Choroid plexus epithelial cell (primary cell): ENCODE data around the gene EPB41L5.
"Not testable (repeated sequence)": the region's sequence is repeated elsewhere in the genome, so short reads cannot be mapped to it uniquely, and the experiment has no call there.

ENCODE experiments used
- DNase-seq: peaks from one replicate; pipeline ENCODE4 v3.0.0-alpha.2; 2010; ENCODE audit warnings: low read depth
- H3K4me3 ChIP-seq: 2 replicates; pipeline ENCODE4 v1.5.1; 2011; ENCODE audit warnings: low read depth, mild to moderate bottlenecking, control low read depth, low read length, moderate library complexity
- TF ChIP-seq, protein P1 (sequence below): conservative IDR thresholded peaks from 2 replicates; pipeline ENCODE4 v1.5.1; 2011; ENCODE audit warnings: low read depth, mild to moderate bottlenecking, control low read depth, inconsistent platforms, low read length, moderate library complexity

EPB41L5 gene

GRCh38 chr2:120182019-120182560, 169.2 kb downstream of the EPB41L5 start:
- no peak for DNase-seq
- H3K4me3 ChIP-seq, result no peak overlapping the region
- TF ChIP-seq, protein P1, sequence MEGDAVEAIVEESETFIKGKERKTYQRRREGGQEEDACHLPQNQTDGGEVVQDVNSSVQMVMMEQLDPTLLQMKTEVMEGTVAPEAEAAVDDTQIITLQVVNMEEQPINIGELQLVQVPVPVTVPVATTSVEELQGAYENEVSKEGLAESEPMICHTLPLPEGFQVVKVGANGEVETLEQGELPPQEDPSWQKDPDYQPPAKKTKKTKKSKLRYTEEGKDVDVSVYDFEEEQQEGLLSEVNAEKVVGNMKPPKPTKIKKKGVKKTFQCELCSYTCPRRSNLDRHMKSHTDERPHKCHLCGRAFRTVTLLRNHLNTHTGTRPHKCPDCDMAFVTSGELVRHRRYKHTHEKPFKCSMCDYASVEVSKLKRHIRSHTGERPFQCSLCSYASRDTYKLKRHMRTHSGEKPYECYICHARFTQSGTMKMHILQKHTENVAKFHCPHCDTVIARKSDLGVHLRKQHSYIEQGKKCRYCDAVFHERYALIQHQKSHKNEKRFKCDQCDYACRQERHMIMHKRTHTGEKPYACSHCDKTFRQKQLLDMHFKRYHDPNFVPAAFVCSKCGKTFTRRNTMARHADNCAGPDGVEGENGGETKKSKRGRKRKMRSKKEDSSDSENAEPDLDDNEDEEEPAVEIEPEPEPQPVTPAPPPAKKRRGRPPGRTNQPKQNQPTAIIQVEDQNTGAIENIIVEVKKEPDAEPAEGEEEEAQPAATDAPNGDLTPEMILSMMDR, result peak; percentile 32

DNA sequence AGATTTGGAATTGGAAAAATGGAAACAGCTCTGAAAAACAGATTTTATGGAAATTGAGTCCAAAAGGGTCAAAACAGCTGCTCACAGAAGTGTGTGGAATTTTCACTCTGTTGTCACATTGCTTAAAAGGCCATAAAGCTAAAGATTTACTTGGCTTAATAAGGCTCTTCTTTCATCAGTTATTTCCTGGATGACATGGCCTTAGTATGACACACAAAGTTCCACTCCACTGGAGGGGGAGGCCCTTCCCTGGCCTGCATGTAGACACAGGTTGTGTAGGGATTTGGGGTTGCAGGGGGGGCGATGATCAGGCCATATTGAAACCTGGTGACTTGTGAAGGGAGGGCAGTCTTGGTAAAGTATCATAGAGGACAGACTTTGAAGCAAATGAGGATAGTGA, 176.3 kb downstream of the EPB41L5 start:
- no peak for DNase-seq
- no peak overlapping the region for H3K4me3 ChIP-seq
- TF ChIP-seq, protein P1, result no peak

GRCh38 chr2:120192280-120192679, 179.4 kb downstream of the EPB41L5 start:
- TF ChIP-seq, protein P1, result no peak
- no peak for DNase-seq
- no peak overlapping the region for H3K4me3 ChIP-seq

DNA sequence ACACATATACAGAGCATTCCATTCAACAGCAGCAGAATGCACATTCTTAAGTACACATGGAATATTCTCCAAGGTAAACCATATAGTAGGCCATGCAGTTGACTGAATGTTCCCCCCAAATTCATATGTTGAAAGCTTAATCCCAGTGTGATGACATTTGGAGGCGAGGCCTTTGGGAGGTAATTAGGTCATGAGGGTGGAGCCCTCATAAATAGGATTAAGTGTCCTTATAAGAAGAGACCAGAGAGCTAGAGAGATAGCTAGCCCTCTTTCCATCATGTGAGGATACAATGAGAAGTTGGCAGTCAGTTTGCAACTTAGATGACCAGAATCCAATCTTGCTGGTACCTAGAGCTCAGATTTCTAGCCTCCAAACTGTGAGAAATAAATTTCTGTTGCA, 182.7 kb downstream of the EPB41L5 start:
- no peak for DNase-seq
- no peak overlapping the region for H3K4me3 ChIP-seq
- TF ChIP-seq, protein P1, result no peak

GRCh38 chr2:120199817-120200459, 187.1 kb downstream of the EPB41L5 start:
- not testable (repeated sequence) for H3K4me3 ChIP-seq, DNase-seq

DNA sequence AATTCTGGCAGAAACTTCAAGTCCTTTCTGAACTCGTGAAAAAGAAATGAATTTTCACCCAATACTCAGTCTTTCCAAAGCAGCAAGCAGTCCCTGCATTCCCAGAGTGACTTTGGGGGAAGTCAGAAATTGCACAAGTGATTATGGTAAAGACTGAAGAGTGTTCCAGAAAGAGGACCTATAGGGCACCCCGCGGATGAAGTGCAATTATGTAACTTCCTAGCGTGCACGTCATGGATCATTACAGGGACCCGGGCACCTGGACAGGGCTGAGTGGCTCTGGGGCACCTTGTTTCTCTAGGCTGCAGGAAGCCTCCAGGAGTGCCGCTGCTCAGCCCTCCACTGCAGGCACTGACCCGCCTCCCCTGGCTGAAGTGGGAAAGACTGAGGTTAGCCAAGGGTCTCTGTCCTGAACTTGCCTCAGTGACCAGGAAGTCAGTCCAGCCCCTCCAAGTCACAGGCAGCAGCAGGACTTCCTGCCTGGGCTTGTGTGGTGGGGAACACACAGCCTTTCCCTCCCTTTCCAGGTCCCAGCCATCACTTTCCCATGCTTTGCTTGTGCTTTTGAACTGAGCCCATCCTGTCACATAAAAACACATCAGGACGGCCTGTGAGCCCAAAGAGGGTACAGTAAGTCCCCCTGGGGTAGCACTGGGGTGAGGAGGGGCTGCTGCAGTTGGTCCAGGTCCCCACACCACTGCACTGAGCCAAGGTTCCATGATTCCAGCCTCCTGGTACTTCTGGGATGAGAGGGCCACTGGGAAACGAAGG, 190.6 kb downstream of the EPB41L5 start:
- DNase-seq, result peak; percentile 51
- H3K4me3 ChIP-seq, result no peak overlapping the region
- TF ChIP-seq, protein P1, result no peak

DNA sequence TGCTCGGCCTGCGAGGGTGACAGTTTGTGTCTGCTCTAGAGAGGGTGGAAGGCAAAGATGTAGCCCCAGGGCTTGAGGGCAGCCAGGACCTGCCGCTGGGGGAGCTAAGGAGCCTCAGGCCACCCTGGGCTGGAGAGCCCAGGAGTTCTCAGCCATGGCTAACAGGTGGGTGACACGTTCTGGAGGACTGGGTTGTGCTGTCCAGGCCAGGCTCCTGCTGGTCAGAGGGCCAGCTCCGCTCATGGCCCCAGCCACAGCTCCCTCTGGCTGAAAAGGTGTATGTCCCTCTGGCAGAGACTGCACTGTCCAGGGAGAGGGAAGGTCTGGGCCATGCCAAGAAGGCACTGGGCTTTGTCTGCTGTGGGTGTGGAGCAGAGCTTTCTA, 191.1 kb downstream of the EPB41L5 start:
- TF ChIP-seq, protein P1, result peak; percentile 37
- DNase-seq, result no peak
- H3K4me3 ChIP-seq, result no peak overlapping the region
